Stomach (tissue), 9 donors: ENCODE results near the gene CCDC149. TPM values are rescaled to one million over a fixed set of nuclear protein-coding genes. Genes with fewer than 3 reads are reported as not detected.

Experiments
- DNase-seq, 2 donors: peaks; one replicate each; pipeline versions ENCODE4 v3.0.0 to v3.0.0-alpha.2; 2013 to 2019
- H3K27ac ChIP-seq, 5 donors: fragments of 200-600 bp in 4 of 5; sonication (generic) in 4 of 5; one replicate each; pipeline ENCODE4 v1.5.1; 2013 to 2019; ENCODE audit warnings: mild to moderate bottlenecking in 1 of 5, moderate library complexity in 1 of 5
- H3K27me3 ChIP-seq, 3 donors: fragments of 200-600 bp; sonication (generic); one replicate each; pipeline ENCODE4 v1.5.1; 2017 to 2019; ENCODE audit warnings: mixed run types in 1 of 3
- H3K36me3 ChIP-seq, 4 donors: fragments of 200-600 bp; sonication (generic); 1 replicate in 3 of 4; 2 replicates in 1 of 4; pipeline ENCODE4 v1.5.1; 2016 to 2019
- H3K4me1 ChIP-seq, 4 donors: fragments of 200-600 bp; sonication (generic); one replicate each; pipeline ENCODE4 v1.5.1; 2016 to 2019
- H3K4me3 ChIP-seq, 4 donors: fragments of 200-600 bp; sonication (generic) in 3 of 4; one replicate each; pipeline ENCODE4 v1.5.1; 2016 to 2019; ENCODE audit warnings: mild to moderate bottlenecking in 1 of 4
- H3K9me3 ChIP-seq, 4 donors: fragments of 200-600 bp; sonication (generic); one replicate each; pipeline ENCODE4 v1.5.1; 2016 to 2019
- CTCF ChIP-seq, 7 experiments: fragments of 450-650 bp in 4 of 7; fragments of 200-600 bp in 3 of 7; sonication (generic) in 3 of 7; IDR thresholded peaks; one replicate each; pipeline ENCODE4 v1.5.1; 2016 to 2019; ENCODE audit warnings: antibody characterized with exemption in 7 of 7, control low read depth in 2 of 7, mild to moderate bottlenecking in 1 of 7
- EP300 ChIP-seq: sonication (generic); formaldehyde crosslinking; IDR thresholded peaks from one replicate; pipeline ENCODE4 v1.6.1; 2017; ENCODE audit warnings: antibody characterized with exemption
- POLR2A ChIP-seq, 4 donors: fragments of 450-650 bp; IDR thresholded peaks; one replicate each; pipeline ENCODE4 v1.6.1; 2016; ENCODE audit warnings: antibody characterized with exemption in 4 of 4, control low read depth in 2 of 4, mild to moderate bottlenecking in 1 of 4, moderate library complexity in 1 of 4
- POLR2AphosphoS5 ChIP-seq, 3 donors: sonication (generic); formaldehyde crosslinking; IDR thresholded peaks; one replicate each; pipeline ENCODE4 v1.6.1; 2016; ENCODE audit warnings: antibody characterized with exemption in 3 of 3
- WGBS, 5 donors: extraction: QIAGEN DNeasy Blood & Tissue Kit in 3 of 5; methylation state at CpG; one replicate each; pipeline versions ENCODE4 v1.1.5 to v1.1.7; 2013 to 2018; 5-methylcytosine and 5-hydroxymethylcytosine counted together
- intact Hi-C: fragments of 100-400 bp; cut with DNase I; formaldehyde crosslinking; loops from one replicate; pipeline ENCODE4 v1.15.1; 2023; ENCODE audit warnings: low total_unique reads
- polyA plus RNA-seq, 3 donors: library from polyadenylated mRNA; stranded (reverse); fragments of 200-250 nt; gene quantifications; one replicate each; pipeline ENCODE4 v1.2.3, GENCODE V29; 2013
- total RNA-seq, 5 donors: library from RNA; depleted of rRNA; stranded (reverse); fragments of >200 nt; gene quantifications; one replicate each; pipeline versions ENCODE4 v1.1.0 to v1.2.3, GENCODE V29; 2014 to 2016
- donor health status: healthy with polysubstance abuse.
- donor health status: Bipolar disorder and iron deficiency.
- donor health status: healthy.

CCDC149 gene
- total and polyA plus RNA-seq, 8 donors: 7.0 to 70.6 (median 16.9) TPM

- Histone ChIP-seq H3K36me3 (no peaks in the 10 kb centered on the region), H3K4me1 (peaks cover 8 to 37% (median 24%) of the 10 kb centered on the region in 4 donors), H3K4me3 (no peak overlapping the region), H3K27me3 (no peaks in the 10 kb centered on the region), H3K9me3 (no peaks in the 10 kb centered on the region), H3K27ac (no peak overlapping the region)
- 25 to 44% (median 38%) methylated on average over 4 of the region's 4 CpGs for WGBS, 5 donors
- no peak for DNase-seq
- no peak for TF ChIP-seq POLR2A (IDR thresholded peaks at IDR 0.05)
- intact Hi-C loops: no loop called here
Measured at GRCh38 chr4:24792552-24792951, 120.3 kb downstream of the CCDC149 start.

GRCh38 chr4:24791043-24791442 lies 121.8 kb downstream of the CCDC149 start:
- TF ChIP-seq POLR2AphosphoS5 (IDR thresholded peaks at IDR 0.05): no peak
- TF ChIP-seq CTCF (IDR thresholded peaks at IDR 0.05): no peak
- TF ChIP-seq EP300: no peak
- no peak for TF ChIP-seq POLR2A (IDR thresholded peaks at IDR 0.05)
- intact Hi-C loops: no loop called here
- peaks cover 0 to 2% (median 0%) of the 10 kb centered on the region in 4 donors for H3K9me3 ChIP-seq

DNA sequence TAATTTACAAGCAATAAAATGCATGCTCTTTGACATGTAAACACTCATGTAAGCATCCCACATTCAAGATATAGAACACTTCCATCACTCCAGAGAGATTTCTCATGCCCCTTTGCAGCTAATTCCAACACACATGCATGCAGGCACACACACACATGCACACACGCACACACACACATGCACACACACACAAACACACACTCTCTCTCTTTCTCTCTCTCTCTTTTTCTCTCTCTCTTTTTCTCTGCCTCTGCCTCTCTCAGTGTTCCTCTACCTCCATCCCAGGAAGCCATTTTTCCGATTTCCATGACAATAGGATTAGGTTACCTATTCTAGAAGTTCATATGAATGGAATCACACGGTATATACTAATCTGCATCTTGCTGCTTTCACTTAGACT lies 129.3 kb downstream of the CCDC149 start:
- TF ChIP-seq POLR2A (IDR thresholded peaks at IDR 0.05): no peak
- TF ChIP-seq POLR2AphosphoS5 (IDR thresholded peaks at IDR 0.05): no peak
- TF ChIP-seq CTCF (IDR thresholded peaks at IDR 0.05): no peak
- no peak for TF ChIP-seq EP300
- intact Hi-C loops: no loop called here
- Histone ChIP-seq H3K27me3 (no peaks in the 10 kb centered on the region), H3K27ac (no peak overlapping the region), H3K36me3 (no peaks in the 10 kb centered on the region), H3K4me3 (no peak overlapping the region), H3K9me3 (peaks cover 0 to 4% (median 0%) of the 10 kb centered on the region in 4 donors), H3K4me1 (peaks cover 0 to 23% (median 5%) of the 10 kb centered on the region in 4 donors)
- WGBS, 5 donors: 75 to 88% (median 83%) methylated on average over 3 of the region's 3 CpGs
- DNase-seq: no peak

More at GRCh38 chr4:24791043-24791442, 121.8 kb downstream of the CCDC149 start:
- no peaks in the 10 kb centered on the region for H3K36me3 ChIP-seq
- peaks cover 8 to 27% (median 20%) of the 10 kb centered on the region in 4 donors for H3K4me1 ChIP-seq
- no peak for DNase-seq
- H3K27ac ChIP-seq: no peak overlapping the region
- H3K4me3 ChIP-seq: no peak overlapping the region
- no peaks in the 10 kb centered on the region for H3K27me3 ChIP-seq

- Histone ChIP-seq H3K36me3 (no peaks in the 10 kb centered on the region), H3K4me1 (peaks cover 0 to 30% (median 5%) of the 10 kb centered on the region in 4 donors), H3K27ac (peak overlapping the region in 4 of 5 donors; percentile 9 to 78 (median 53)), H3K4me3 (no peak overlapping the region), H3K27me3 (no peaks in the 10 kb centered on the region), H3K9me3 (peaks cover 0 to 4% (median 0%) of the 10 kb centered on the region in 4 donors)
- WGBS, 5 donors: 46 to 70% (median 55%) methylated on average over 6 of the region's 6 CpGs
- TF ChIP-seq POLR2A (IDR thresholded peaks at IDR 0.05) (no peak), POLR2AphosphoS5 (IDR thresholded peaks at IDR 0.05) (peak in 2 of 3 donors; percentile 15 to 76)
- intact Hi-C loops: no loop called here
- DNase-seq: peak in 1 of 2 donors; percentile 57
Measured at GRCh38 chr4:24781999-24782745, 130.7 kb downstream of the CCDC149 start.

DNA sequence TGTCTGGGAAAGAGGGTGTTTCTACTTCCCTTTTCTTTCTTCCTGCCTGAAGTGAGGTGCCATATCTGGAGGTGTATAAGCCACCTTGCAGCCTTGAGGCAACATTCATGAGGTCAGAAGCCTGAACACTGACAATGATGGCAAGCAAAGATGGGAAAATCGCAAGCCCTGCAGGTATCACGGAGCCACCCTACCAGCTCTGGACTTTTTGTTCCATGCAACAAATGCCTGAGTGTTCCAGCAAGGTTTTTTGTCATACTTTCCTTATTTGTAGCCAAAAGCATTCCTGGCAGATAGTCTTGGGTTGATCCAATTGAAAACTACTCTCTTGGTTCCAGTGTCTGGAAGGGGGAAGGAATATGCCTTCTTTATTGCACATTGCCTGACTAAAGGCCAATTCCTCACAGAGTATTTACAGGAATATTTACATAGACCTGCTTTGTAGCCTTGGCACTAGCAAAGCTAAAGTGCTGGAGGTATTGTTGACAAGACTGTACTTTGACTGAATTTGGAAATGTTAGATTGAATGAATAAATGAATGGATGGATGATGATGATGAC lies 131.8 kb downstream of the CCDC149 start:
- intact Hi-C loops: no loop called here
- no peak for DNase-seq
- TF ChIP-seq EP300: no peak
- no peak for TF ChIP-seq POLR2AphosphoS5 (IDR thresholded peaks at IDR 0.05)
- TF ChIP-seq CTCF (IDR thresholded peaks at IDR 0.05): no peak
- no peak for TF ChIP-seq POLR2A (IDR thresholded peaks at IDR 0.05)
- H3K36me3 ChIP-seq: no peaks in the 10 kb centered on the region
- no peak overlapping the region for H3K4me3 ChIP-seq
- peaks cover 0 to 2% (median 0%) of the 10 kb centered on the region in 4 donors for H3K9me3 ChIP-seq
- H3K4me1 ChIP-seq: peaks cover 0 to 30% (median 5%) of the 10 kb centered on the region in 4 donors
- WGBS, 5 donors: 88 to 95% (median 93%) methylated on average over 2 of the region's 2 CpGs
- H3K27ac ChIP-seq: peak overlapping the region in 2 of 5 donors; percentile 72 to 78
- H3K27me3 ChIP-seq: no peaks in the 10 kb centered on the region
